Fibroblast of lung (primary cell): ENCODE results near the gene OVOL3. TPM values are rescaled to one million over a fixed set of nuclear protein-coding genes. Genes with fewer than 3 reads are reported as not detected.

ENCODE experiments used
- DNase-seq, 2 donors: peaks; one replicate each; pipeline versions ENCODE4 v3.0.0 to v3.0.0-alpha.2; 2010; ENCODE audit warnings: low read depth in 2 of 2
- H2AFZ ChIP-seq: 2 replicates; pipeline ENCODE4 v1.5.1; 2012; ENCODE audit warnings: low read length, control low read depth, inconsistent platforms
- H3K27ac ChIP-seq: 2 replicates; pipeline ENCODE4 v1.5.1; 2011; ENCODE audit warnings: low read length, control low read depth; ENCODE audit not compliant: insufficient read depth
- H3K27me3 ChIP-seq: 2 replicates; pipeline ENCODE4 v1.5.1; 2011; ENCODE audit warnings: mild to moderate bottlenecking, low read length; ENCODE audit not compliant: control insufficient read depth, insufficient read depth
- H3K36me3 ChIP-seq: 2 replicates; pipeline ENCODE4 v1.5.1; 2011; ENCODE audit warnings: low read length; ENCODE audit not compliant: control insufficient read depth, insufficient read depth
- H3K4me1 ChIP-seq: 2 replicates; pipeline ENCODE4 v1.5.1; 2011; ENCODE audit warnings: low read length; ENCODE audit not compliant: control insufficient read depth, insufficient read depth; ENCODE audit errors: extremely low read depth
- H3K4me2 ChIP-seq: 2 replicates; pipeline ENCODE4 v1.5.1; 2011; ENCODE audit warnings: low read length, control low read depth; ENCODE audit not compliant: insufficient read depth; ENCODE audit errors: extremely low read depth
- H3K4me3 ChIP-seq, 4 experiments: fragments of 200-600 bp in 1 of 4; sonication (generic) in 1 of 4; replicated peaks in 1 of 4; 2 replicates each; pipeline ENCODE4 v1.5.1; 2011 to 2016; ENCODE audit warnings: low read length in 4 of 4, low read depth in 3 of 4, mild to moderate bottlenecking in 3 of 4, control low read depth in 2 of 4, inconsistent platforms in 1 of 4, mixed read lengths in 1 of 4; ENCODE audit not compliant: insufficient read depth in 1 of 4; ENCODE audit errors: control extremely low read depth in 1 of 4
- H3K79me2 ChIP-seq: 2 replicates; pipeline ENCODE4 v1.5.1; 2012; ENCODE audit warnings: mild to moderate bottlenecking, low read length, inconsistent platforms; ENCODE audit not compliant: control insufficient read depth, insufficient read depth
- H3K9ac ChIP-seq: 2 replicates; pipeline ENCODE4 v1.5.1; 2011; ENCODE audit warnings: mild to moderate bottlenecking, low read length, control low read depth; ENCODE audit not compliant: insufficient read depth
- H3K9me3 ChIP-seq: 2 replicates; pipeline ENCODE4 v1.5.1; 2012; ENCODE audit warnings: low read depth, low read length; ENCODE audit not compliant: control insufficient read depth, insufficient read depth
- H4K20me1 ChIP-seq: 2 replicates; pipeline ENCODE4 v1.5.1; 2011; ENCODE audit warnings: low read length; ENCODE audit not compliant: control insufficient read depth, insufficient read depth; ENCODE audit errors: extremely low read depth
- EZH2 ChIP-seq: IDR thresholded peaks from 2 replicates; pipeline ENCODE4 v1.5.1; 2012; ENCODE audit warnings: low read length, control low read depth, mild to moderate bottlenecking; ENCODE audit errors: missing control alignments
- polyA plus RNA-seq, 2 donors: library from polyadenylated mRNA; depleted of rRNA in 1 of 2; stranded (reverse) in 1 of 2; unstranded in 1 of 2; fragments of >200 nt; gene quantifications; 2 replicates each; pipeline ENCODE4 v1.2.1, GENCODE V29; 2011 to 2012; ENCODE audit warnings: missing spikeins in 1 of 2
- total RNA-seq: library from RNA; depleted of rRNA; stranded (reverse); fragments of >200 nt; gene quantifications from 2 replicates; pipeline ENCODE4 v1.2.1, GENCODE V29; 2014
- TF ChIP-seq, protein P1 (sequence below), 2 donors: IDR thresholded peaks in 1 of 2; conservative IDR thresholded peaks in 1 of 2; 1 replicate in 1 of 2; 2 replicates in 1 of 2; pipeline ENCODE4 v1.5.1; 2011 to 2012; ENCODE audit warnings: low read length in 2 of 2, control low read depth in 1 of 2, inconsistent platforms in 1 of 2, low read depth in 1 of 2, mild to moderate bottlenecking in 1 of 2

OVOL3 gene
- total and polyA plus RNA-seq, 2 donors (not counting 1 experiment from before 2014, with no cell fraction given) = not detected

DNA sequence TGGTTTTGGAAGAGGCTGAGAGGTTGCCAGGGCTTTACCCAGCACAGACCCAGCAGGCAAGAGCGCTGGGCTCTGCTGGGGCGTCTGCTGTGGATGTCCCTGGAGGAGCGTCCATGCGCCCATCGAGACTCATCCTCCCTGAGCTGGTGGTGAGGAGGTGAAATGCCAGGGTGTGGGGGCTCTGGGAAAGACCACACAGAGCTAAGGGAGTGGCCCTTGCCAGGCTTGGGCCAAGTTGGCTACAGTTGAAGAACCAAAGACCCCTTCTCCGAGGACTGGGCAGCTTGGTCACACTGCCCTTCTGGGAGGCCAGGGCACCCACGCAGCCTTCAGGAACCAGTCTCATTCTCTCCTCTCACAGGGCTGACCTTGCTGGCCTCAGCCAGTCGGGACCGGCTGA, 24.6 kb upstream of the OVOL3 start:
- Histone ChIP-seq H3K79me2 (no peaks in the 10 kb centered on the region), H2AFZ (no peak overlapping the region), H3K4me3 (no peak overlapping the region), H4K20me1 (no peaks in the 10 kb centered on the region), H3K27ac (no peak overlapping the region), H3K27me3 (no peaks in the 10 kb centered on the region), H3K4me1 (no peaks in the 10 kb centered on the region), H3K4me2 (no peak overlapping the region), H3K36me3 (peaks cover 22% of the 10 kb centered on the region), H3K9me3 (no peaks in the 10 kb centered on the region), H3K9ac (no peak overlapping the region)
- no peak for TF ChIP-seq EZH2
- TF ChIP-seq, protein P1, sequence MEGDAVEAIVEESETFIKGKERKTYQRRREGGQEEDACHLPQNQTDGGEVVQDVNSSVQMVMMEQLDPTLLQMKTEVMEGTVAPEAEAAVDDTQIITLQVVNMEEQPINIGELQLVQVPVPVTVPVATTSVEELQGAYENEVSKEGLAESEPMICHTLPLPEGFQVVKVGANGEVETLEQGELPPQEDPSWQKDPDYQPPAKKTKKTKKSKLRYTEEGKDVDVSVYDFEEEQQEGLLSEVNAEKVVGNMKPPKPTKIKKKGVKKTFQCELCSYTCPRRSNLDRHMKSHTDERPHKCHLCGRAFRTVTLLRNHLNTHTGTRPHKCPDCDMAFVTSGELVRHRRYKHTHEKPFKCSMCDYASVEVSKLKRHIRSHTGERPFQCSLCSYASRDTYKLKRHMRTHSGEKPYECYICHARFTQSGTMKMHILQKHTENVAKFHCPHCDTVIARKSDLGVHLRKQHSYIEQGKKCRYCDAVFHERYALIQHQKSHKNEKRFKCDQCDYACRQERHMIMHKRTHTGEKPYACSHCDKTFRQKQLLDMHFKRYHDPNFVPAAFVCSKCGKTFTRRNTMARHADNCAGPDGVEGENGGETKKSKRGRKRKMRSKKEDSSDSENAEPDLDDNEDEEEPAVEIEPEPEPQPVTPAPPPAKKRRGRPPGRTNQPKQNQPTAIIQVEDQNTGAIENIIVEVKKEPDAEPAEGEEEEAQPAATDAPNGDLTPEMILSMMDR (conservative IDR thresholded peaks at IDR 0.05 in 1 of 2, IDR thresholded peaks at IDR 0.05 in 1 of 2; ENCODE audit: low read depth in 1 of 2, low read length in 2 of 2) = no peak
- DNase-seq = no peak

DNA sequence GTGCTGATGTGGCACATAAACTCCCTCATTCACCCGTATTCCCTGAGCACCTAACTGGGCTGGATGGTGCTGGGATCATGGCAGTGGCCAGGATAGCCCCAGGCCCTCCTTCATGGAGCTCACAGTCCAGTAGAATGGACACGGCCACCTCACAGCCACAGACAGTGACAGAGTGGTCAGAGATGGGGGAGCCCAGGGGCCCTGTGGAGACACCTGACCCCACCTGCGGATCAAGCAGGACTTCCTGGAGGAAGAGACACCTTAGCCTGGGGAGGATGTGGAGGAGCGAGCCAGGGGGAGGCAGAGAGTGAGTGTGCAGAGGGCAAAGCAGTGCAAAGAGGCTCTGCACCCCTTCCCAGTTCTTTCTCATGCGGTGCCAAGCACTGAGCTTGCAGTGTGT, 21.1 kb upstream of the OVOL3 start:
- H3K4me3 ChIP-seq = no peak overlapping the region
- H3K9ac ChIP-seq = no peak overlapping the region
- H3K4me1 ChIP-seq = no peaks in the 10 kb centered on the region
- no peak for DNase-seq
- H3K9me3 ChIP-seq = no peaks in the 10 kb centered on the region
- H3K27me3 ChIP-seq = no peaks in the 10 kb centered on the region
- no peaks in the 10 kb centered on the region for H4K20me1 ChIP-seq
- H2AFZ ChIP-seq = no peak overlapping the region
- TF ChIP-seq EZH2 = no peak
- TF ChIP-seq, protein P1 (conservative IDR thresholded peaks at IDR 0.05 in 1 of 2, IDR thresholded peaks at IDR 0.05 in 1 of 2; ENCODE audit: low read depth in 1 of 2, low read length in 2 of 2) = no peak
- H3K27ac ChIP-seq = no peak overlapping the region
- H3K4me2 ChIP-seq = no peak overlapping the region
- no peaks in the 10 kb centered on the region for H3K79me2 ChIP-seq
- peaks cover 8% of the 10 kb centered on the region for H3K36me3 ChIP-seq

DNA sequence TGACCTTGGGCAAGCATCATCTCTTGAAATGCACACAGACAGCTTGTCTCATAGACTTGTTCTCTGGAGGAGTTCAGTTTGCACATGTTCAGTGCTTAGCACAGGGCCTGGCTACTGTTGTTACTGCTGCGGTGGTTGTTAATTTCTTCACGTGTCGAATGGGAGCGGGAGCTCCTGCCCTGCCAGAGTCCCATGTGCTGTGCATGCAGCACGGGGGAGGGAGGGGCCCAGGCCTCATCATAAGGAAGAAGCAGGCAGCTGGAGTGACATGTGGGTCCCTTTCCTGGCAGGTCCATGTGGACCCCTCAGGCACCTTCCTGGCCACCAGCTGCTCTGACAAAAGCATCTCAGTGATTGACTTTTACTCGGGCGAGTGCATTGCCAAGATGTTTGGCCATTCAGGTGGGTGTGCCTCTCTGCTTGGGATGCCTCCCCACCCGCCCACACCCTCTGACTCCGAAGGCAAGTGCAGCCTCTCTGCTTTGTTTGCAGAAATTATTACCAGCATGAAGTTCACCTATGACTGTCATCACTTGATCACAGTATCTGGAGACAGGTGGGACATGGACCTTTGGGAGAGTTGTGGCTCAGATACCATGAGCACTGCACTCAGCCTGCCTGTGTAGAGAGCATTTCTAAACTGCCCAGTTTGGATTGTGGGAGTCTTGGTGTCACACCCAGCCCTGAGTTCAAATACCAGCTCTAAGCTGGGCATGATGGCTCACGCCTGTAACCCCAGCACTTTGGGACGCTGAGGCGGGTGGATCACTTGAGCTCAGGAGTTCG, 19.8 kb upstream of the OVOL3 start:
- TF ChIP-seq, protein P1 (conservative IDR thresholded peaks at IDR 0.05 in 1 of 2, IDR thresholded peaks at IDR 0.05 in 1 of 2; ENCODE audit: low read depth in 1 of 2, low read length in 2 of 2) = no peak
- no peak for TF ChIP-seq EZH2
- Histone ChIP-seq H3K9ac (no peak overlapping the region), H3K9me3 (no peaks in the 10 kb centered on the region), H3K4me2 (no peak overlapping the region), H2AFZ (no peak overlapping the region), H4K20me1 (no peaks in the 10 kb centered on the region), H3K4me1 (no peaks in the 10 kb centered on the region), H3K4me3 (no peak overlapping the region), H3K27me3 (no peaks in the 10 kb centered on the region), H3K27ac (no peak overlapping the region), H3K79me2 (no peaks in the 10 kb centered on the region), H3K36me3 (peaks cover 8% of the 10 kb centered on the region)
- no peak for DNase-seq
